Upper lobe of left lung (tissue), 6 donors: ENCODE data around the gene CEP41. TPM values are rescaled to one million over a fixed set of nuclear protein-coding genes. Genes with fewer than 3 reads are reported as not detected.

Experiments
- ATAC-seq, 2 donors: fragments of 200-7000 bp; cut with Tn5 transposase; one replicate each; pipeline ENCODE4 v1.9.1; 2022; ENCODE audit warnings: mild to moderate bottlenecking in 2 of 2, moderate library complexity in 2 of 2; ENCODE audit not compliant: low FRiP score in 2 of 2
- DNase-seq, 2 donors: peaks; one replicate each; pipeline ENCODE4 v3.0.0-alpha.2; 2019 to 2020
- H3K27ac ChIP-seq, 4 donors: fragments of 200-600 bp; sonication (generic); one replicate each; pipeline ENCODE4 v1.5.1; 2016 to 2019
- H3K27me3 ChIP-seq, 4 donors: fragments of 200-600 bp; sonication (generic); one replicate each; pipeline ENCODE4 v1.5.1; 2017 to 2019
- H3K36me3 ChIP-seq, 4 donors: fragments of 200-600 bp; sonication (generic); one replicate each; pipeline ENCODE4 v1.5.1; 2016 to 2019
- H3K4me1 ChIP-seq, 4 donors: fragments of 200-600 bp; sonication (generic); one replicate each; pipeline ENCODE4 v1.5.1; 2018 to 2019
- H3K4me3 ChIP-seq, 4 donors: fragments of 200-600 bp; sonication (generic); one replicate each; pipeline ENCODE4 v1.5.1; 2017 to 2019; ENCODE audit warnings: mild to moderate bottlenecking in 2 of 4, moderate library complexity in 1 of 4
- H3K9me3 ChIP-seq, 4 donors: fragments of 200-600 bp; sonication (generic); one replicate each; pipeline ENCODE4 v1.5.1; 2018 to 2019
- EP300 ChIP-seq, 4 donors: sonication (generic); formaldehyde crosslinking; IDR thresholded peaks; one replicate each; pipeline ENCODE4 v1.5.1; 2017; ENCODE audit warnings: antibody characterized with exemption in 4 of 4, control low read depth in 2 of 4
- POLR2A ChIP-seq, 4 donors: fragments of 450-650 bp; IDR thresholded peaks; one replicate each; pipeline ENCODE4 v1.5.1; 2016 to 2017; ENCODE audit warnings: antibody characterized with exemption in 4 of 4, mild to moderate bottlenecking in 2 of 4
- POLR2AphosphoS5 ChIP-seq, 2 donors: sonication (generic); formaldehyde crosslinking; IDR thresholded peaks; one replicate each; pipeline ENCODE4 v1.5.1; 2017; ENCODE audit warnings: antibody characterized with exemption in 2 of 2
- WGBS, 2 donors: methylation state at CpG; one replicate each; pipeline ENCODE4 v1.1.5; 2017 to 2018; 5-methylcytosine and 5-hydroxymethylcytosine counted together
- total RNA-seq, 6 donors: library from RNA; depleted of rRNA in 4 of 6; stranded (reverse); fragments of >200 nt in 4 of 6; gene quantifications; one replicate each; pipeline versions ENCODE4 v1.1.0 to v1.2.1, GENCODE V29; 2016 to 2021
- TF ChIP-seq, protein P1 (sequence below), 6 experiments: fragments of 450-650 bp in 4 of 6; fragments of 200-600 bp in 2 of 6; sonication (generic) in 2 of 6; IDR thresholded peaks; one replicate each; pipeline ENCODE4 v1.5.1; 2016 to 2019; ENCODE audit warnings: antibody characterized with exemption in 6 of 6
- donor health status: DM: no; HTN: no; CAD: no; lungs with moderate emphysema.
- donor health status: DM: no; HTN: yes; CAD: no; lungs with severe emphysema.

Gene CEP41
- total RNA-seq, 6 donors from 2014 or later = 4.3 to 11.5 (median 7.2) TPM

DNA sequence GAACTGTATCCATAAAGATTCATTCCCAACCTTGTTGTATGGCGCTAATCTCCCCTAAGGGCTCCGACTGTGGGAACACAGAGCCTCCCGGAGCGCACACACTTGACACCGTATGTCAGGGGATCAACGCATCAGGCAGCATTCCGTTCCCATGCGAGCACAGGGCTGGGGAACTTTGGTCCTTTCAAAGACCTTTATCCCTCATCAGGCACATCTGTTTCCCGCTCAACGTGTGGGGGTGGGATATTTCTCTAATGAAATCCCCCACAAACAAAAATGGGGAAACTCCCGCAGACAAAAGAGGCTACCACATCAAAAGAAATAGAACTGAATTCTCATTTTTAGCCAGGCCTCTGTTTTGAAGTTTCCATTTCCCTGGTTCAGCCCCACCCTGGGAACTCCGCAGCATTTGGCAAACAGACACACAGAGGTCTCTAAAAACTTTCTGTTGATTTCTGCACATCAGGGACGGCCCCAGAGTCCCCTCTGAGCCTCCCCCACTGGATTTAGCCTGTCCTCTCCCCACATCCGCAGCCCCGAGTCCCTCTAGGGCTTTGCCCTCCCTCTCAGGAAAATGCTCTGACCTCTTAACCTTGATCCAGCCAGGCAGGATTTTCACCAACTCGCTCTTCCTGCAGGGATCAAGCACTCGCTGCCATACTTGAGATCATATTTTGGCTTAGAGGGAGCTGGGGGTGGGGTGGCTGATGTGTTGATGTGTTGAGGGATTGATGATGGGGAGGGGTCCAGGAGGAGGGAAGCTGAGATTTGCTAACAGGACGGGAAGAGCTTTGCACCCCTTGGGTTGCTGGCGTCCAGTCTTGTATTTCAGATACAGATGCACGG is 89.6 kb downstream of the CEP41 start:
- DNase-seq = peak in 1 of 2 donors; percentile 11

DNA sequence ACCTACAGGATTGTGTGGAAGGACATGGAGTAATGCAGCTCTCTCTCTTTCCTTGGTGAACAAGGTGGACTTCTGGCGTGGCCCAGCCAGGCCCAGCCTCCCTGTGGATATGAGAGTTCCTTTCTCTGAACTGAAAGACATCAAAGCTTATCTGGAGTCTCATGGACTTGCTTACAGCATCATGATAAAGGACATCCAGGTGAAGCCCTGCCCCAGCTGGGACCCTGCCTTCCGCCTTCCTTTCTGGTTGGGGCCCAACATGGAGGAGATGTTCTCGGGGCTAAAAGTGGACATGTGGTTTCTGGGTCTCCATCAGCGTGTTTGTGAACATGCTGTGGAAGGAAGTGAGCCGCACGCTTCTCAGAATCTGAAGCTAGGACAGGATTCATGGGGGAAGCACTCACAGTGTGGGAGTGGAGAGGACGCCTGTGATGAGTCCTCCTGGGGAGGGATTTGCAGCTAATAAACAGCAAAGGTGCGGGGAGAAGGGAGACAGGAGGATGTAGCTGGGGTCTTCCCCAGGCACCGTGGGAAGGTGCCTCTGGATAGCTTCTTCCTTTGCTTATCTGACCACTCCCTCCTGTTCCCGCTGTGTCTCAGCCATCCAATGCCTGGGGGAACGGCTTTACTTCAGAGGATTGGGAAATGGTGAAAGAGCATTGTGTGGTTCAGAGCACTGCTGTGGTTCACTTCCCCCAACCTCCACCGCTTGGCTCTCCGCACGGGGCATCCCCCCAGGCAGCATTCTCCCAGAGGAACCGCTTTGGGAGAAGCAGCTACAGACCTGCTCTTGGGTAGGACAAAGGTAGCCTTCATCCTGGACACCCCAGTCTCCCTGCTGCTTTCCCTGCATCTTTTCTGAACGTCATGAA is 90.7 kb downstream of the CEP41 start:
- no peak for TF ChIP-seq EP300 (IDR thresholded peaks at IDR 0.05)
- no peak for TF ChIP-seq POLR2A (IDR thresholded peaks at IDR 0.05)
- no peak for TF ChIP-seq POLR2AphosphoS5 (IDR thresholded peaks at IDR 0.05)
- TF ChIP-seq, protein P1, sequence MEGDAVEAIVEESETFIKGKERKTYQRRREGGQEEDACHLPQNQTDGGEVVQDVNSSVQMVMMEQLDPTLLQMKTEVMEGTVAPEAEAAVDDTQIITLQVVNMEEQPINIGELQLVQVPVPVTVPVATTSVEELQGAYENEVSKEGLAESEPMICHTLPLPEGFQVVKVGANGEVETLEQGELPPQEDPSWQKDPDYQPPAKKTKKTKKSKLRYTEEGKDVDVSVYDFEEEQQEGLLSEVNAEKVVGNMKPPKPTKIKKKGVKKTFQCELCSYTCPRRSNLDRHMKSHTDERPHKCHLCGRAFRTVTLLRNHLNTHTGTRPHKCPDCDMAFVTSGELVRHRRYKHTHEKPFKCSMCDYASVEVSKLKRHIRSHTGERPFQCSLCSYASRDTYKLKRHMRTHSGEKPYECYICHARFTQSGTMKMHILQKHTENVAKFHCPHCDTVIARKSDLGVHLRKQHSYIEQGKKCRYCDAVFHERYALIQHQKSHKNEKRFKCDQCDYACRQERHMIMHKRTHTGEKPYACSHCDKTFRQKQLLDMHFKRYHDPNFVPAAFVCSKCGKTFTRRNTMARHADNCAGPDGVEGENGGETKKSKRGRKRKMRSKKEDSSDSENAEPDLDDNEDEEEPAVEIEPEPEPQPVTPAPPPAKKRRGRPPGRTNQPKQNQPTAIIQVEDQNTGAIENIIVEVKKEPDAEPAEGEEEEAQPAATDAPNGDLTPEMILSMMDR (IDR thresholded peaks at IDR 0.05) = no peak
- Histone ChIP-seq H3K36me3 (no peaks in the 10 kb centered on the region), H3K27me3 (no peaks in the 10 kb centered on the region), H3K27ac (peak overlapping the region in 3 of 4 donors; percentile 10 to 58 (median 26)), H3K4me1 (peaks cover 0 to 7% (median 4%) of the 10 kb centered on the region in 4 donors), H3K4me3 (no peak overlapping the region), H3K9me3 (no peaks in the 10 kb centered on the region)
- no peak for DNase-seq
- WGBS, 2 donors = 65 to 71% methylated on average over 16 of the region's 16 CpGs
- no peak for ATAC-seq

More for the DNA sequence above, 89.6 kb downstream of the CEP41 start:
- H3K27me3 ChIP-seq = no peaks in the 10 kb centered on the region
- no peaks in the 10 kb centered on the region for H3K9me3 ChIP-seq
- no peak for TF ChIP-seq EP300 (IDR thresholded peaks at IDR 0.05)
- TF ChIP-seq, protein P1 (IDR thresholded peaks at IDR 0.05) = no peak
- no peak for TF ChIP-seq POLR2A (IDR thresholded peaks at IDR 0.05)
- TF ChIP-seq POLR2AphosphoS5 (IDR thresholded peaks at IDR 0.05) = no peak
- H3K4me3 ChIP-seq = no peak overlapping the region
- ATAC-seq = peak; percentile 19 to 28
- H3K36me3 ChIP-seq = no peaks in the 10 kb centered on the region
- H3K4me1 ChIP-seq = peaks cover 4 to 12% (median 7%) of the 10 kb centered on the region in 4 donors
- peak overlapping the region; percentile 10 to 71 (median 51) for H3K27ac ChIP-seq
- WGBS, 2 donors = 56 to 57% methylated on average over 19 to 20 of the region's 20 CpGs

DNA sequence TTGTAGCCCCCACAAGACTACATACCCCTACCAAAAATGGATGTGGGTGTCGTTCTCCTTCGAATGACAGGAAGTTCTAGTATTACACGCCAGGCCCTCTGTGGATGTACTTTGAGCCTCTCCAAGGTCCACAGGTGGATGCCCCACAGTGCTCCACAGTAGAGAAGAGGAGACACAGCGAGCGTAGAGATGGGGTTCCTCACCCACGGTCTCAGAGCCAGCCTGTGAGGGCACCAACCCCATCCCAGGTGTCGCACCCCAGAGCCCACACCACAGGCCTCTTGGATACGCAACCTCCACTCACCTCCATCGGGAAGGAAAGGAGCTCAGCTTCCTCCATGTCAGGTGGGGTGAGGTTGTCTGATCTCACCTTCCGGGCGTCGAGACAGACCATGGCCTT is 93.9 kb downstream of the CEP41 start:
- no peaks in the 10 kb centered on the region for H3K27me3 ChIP-seq
- H3K27ac ChIP-seq = no peak overlapping the region
- WGBS, 2 donors = 87 to 95% methylated on average over 9 to 12 of the region's 12 CpGs
- ATAC-seq (no peak), DNase-seq (no peak)
- TF ChIP-seq, protein P1 (IDR thresholded peaks at IDR 0.05) = no peak
- TF ChIP-seq POLR2A (IDR thresholded peaks at IDR 0.05) = no peak
- TF ChIP-seq EP300 (IDR thresholded peaks at IDR 0.05) = no peak
- TF ChIP-seq POLR2AphosphoS5 (IDR thresholded peaks at IDR 0.05) = no peak
- no peak overlapping the region for H3K4me3 ChIP-seq
- H3K9me3 ChIP-seq = no peaks in the 10 kb centered on the region
- H3K4me1 ChIP-seq = peaks cover 0 to under 1% (median 0%) of the 10 kb centered on the region in 4 donors
- no peaks in the 10 kb centered on the region for H3K36me3 ChIP-seq

DNA sequence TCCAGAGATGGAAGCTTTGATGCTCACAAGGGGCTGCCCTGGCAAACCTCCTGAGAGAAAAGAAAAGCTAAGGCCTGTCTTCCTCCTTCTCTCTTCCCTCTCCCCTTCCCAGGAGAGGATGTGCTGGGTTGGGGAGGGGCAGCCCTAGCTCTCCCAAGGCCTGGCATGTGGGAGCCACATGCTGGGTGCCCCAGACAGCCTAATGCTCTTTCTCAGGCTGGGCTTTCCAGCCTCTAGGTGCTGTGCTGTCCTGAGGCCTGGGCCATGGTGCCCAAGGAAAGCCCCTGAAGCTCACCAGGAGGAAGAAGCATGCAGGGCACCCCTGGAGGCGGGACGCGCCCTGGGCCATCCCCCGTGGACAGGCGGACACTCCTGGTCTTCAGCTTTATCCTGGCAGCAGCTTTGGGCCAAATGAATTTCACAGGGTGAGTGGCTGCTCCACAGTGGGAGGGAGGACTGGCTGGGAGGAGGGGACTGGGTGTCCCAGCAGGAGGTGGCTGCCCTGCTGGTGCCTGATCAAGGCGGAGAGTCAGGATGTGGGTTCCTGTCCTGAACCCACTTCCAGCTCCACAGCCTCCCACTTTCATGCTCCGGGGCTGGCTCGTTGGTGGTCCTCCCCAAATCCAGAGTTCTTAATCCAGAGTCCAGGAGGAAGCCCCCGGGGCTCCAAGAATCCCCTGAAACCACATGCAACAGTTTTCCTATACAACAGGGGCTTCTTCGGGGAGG is 94.5 kb downstream of the CEP41 start:
- DNase-seq = peak in 1 of 2 donors; percentile 63
- TF ChIP-seq, protein P1 (IDR thresholded peaks at IDR 0.05) = no peak
- TF ChIP-seq POLR2AphosphoS5 (IDR thresholded peaks at IDR 0.05) (no peak), POLR2A (IDR thresholded peaks at IDR 0.05) (no peak), EP300 (IDR thresholded peaks at IDR 0.05) (no peak)

More for the DNA sequence above, 94.5 kb downstream of the CEP41 start:
- WGBS, 2 donors = 86 to 100% methylated on average over 2 to 10 of the region's 10 CpGs
- Histone ChIP-seq H3K27me3 (no peaks in the 10 kb centered on the region), H3K4me1 (no peaks in the 10 kb centered on the region), H3K9me3 (no peaks in the 10 kb centered on the region), H3K4me3 (no peak overlapping the region), H3K36me3 (no peaks in the 10 kb centered on the region), H3K27ac (no peak overlapping the region)
- ATAC-seq = no peak
